Neural cell (in vitro differentiated cells): ENCODE data around the gene GPR3. TPM values are rescaled to one million over a fixed set of nuclear protein-coding genes. Genes with fewer than 3 reads are reported as not detected.

Experiments
- H2AFZ ChIP-seq: fragments of 200-600, 300-800 bp; sonication (generic), shearing (Covaris generic); 2 replicates; pipeline ENCODE4 v1.6.0; 2014; ENCODE audit warnings: low read depth, mild to moderate bottlenecking, antibody characterized with exemption, low read length, moderate library complexity
- H3F3A ChIP-seq: fragments of 200-600 bp; shearing (Covaris generic); 2 replicates; pipeline ENCODE4 v1.6.1; 2016; ENCODE audit warnings: mild to moderate bottlenecking, moderate library complexity, mixed read lengths, antibody characterized with exemption, low read length; ENCODE audit not compliant: insufficient read depth, poor library complexity, severe bottlenecking
- H3K27ac ChIP-seq: fragments of 200-600, 300-800 bp; sonication (generic), shearing (Covaris generic); 2 replicates; pipeline ENCODE4 v1.5.1; 2014; ENCODE audit warnings: mild to moderate bottlenecking, low read length, moderate library complexity
- H3K27me3 ChIP-seq: fragments of 300-800, 200-600 bp; sonication (generic), shearing (Covaris generic); 2 replicates; pipeline ENCODE4 v1.6.0; 2014; ENCODE audit warnings: mild to moderate bottlenecking, low read depth, low read length, moderate library complexity; ENCODE audit not compliant: insufficient read depth
- H3K36me3 ChIP-seq: fragments of 300-800, 200-600 bp; sonication (generic), shearing (Covaris generic); 2 replicates; pipeline ENCODE4 v1.5.1; 2014; ENCODE audit warnings: mild to moderate bottlenecking, antibody characterized with exemption, low read length, moderate library complexity; ENCODE audit not compliant: insufficient read depth
- H3K4me2 ChIP-seq: fragments of 300-800, 200-600 bp; sonication (generic), shearing (Covaris generic); 2 replicates; pipeline ENCODE4 v1.6.0; 2014; ENCODE audit warnings: mild to moderate bottlenecking, low read length
- H3K4me3 ChIP-seq: fragments of 300-800, 200-600 bp; sonication (generic), shearing (Covaris generic); 2 replicates; pipeline ENCODE4 v1.5.1; 2014; ENCODE audit warnings: mild to moderate bottlenecking, low read length, moderate library complexity
- H3K79me2 ChIP-seq: fragments of 200-600 bp; shearing (Covaris generic); replicated peaks from 2 replicates; pipeline ENCODE4 v1.6.0; 2014; ENCODE audit warnings: mild to moderate bottlenecking, low read length, moderate library complexity; ENCODE audit not compliant: insufficient read depth
- H3K9ac ChIP-seq: fragments of 300-800, 200-600 bp; sonication (generic), shearing (Covaris generic); 2 replicates; pipeline ENCODE4 v1.6.1; 2016; ENCODE audit warnings: mild to moderate bottlenecking, low read length, mixed read lengths
- H3K9me2 ChIP-seq: fragments of 200-600 bp; shearing (Covaris generic); 2 replicates; pipeline ENCODE4 v1.6.1; 2016; ENCODE audit warnings: mild to moderate bottlenecking, low read length, mixed read lengths; ENCODE audit not compliant: insufficient read depth
- H3K9me3 ChIP-seq: fragments of 200-600, 300-800 bp; sonication (generic), shearing (Covaris generic); 2 replicates; pipeline ENCODE4 v1.6.1; 2016; ENCODE audit warnings: mild to moderate bottlenecking, mixed run types, low read length, moderate library complexity, mixed read lengths
- H4K20me1 ChIP-seq: fragments of 200-600 bp; shearing (Covaris generic); 2 replicates; pipeline ENCODE4 v1.6.1; 2016; ENCODE audit warnings: mild to moderate bottlenecking, mixed run types; ENCODE audit not compliant: insufficient read depth
- CTCF ChIP-seq: fragments of 450-650 bp; IDR thresholded peaks from 2 replicates; pipeline ENCODE4 v1.5.1; 2014; ENCODE audit warnings: antibody characterized with exemption, mild to moderate bottlenecking, moderate library complexity; ENCODE audit not compliant: poor library complexity, severe bottlenecking
- EP300 ChIP-seq: fragments of 450-650 bp; conservative IDR thresholded peaks from 2 replicates; pipeline ENCODE4 v1.6.1; 2014; ENCODE audit warnings: antibody characterized with exemption, mild to moderate bottlenecking, moderate library complexity; ENCODE audit not compliant: poor library complexity, severe bottlenecking
- EZH2 ChIP-seq: fragments of 200-600, 300-800 bp; shearing (Covaris generic), sonication (generic); IDR thresholded peaks from 2 replicates; pipeline ENCODE4 v1.6.1; 2014; ENCODE audit warnings: antibody characterized with exemption, low read length, borderline replicate concordance, mild to moderate bottlenecking; ENCODE audit not compliant: insufficient read depth, poor library complexity, severe bottlenecking
- MXI1 ChIP-seq: fragments of 450-650 bp; conservative IDR thresholded peaks from 2 replicates; pipeline ENCODE4 v1.6.1; 2014; ENCODE audit warnings: antibody characterized with exemption, mild to moderate bottlenecking; ENCODE audit not compliant: poor library complexity, severe bottlenecking
- POLR2AphosphoS5 ChIP-seq: IDR thresholded peaks from 2 replicates; pipeline ENCODE4 v1.6.1; 2012
- RAD21 ChIP-seq: fragments of 450-650 bp; conservative IDR thresholded peaks from 2 replicates; pipeline ENCODE4 v1.6.1; 2014; ENCODE audit warnings: antibody characterized with exemption, mild to moderate bottlenecking, moderate library complexity
- SMC3 ChIP-seq: fragments of 450-650 bp; conservative IDR thresholded peaks from 2 replicates; pipeline ENCODE4 v1.6.1; 2014; ENCODE audit warnings: antibody characterized with exemption, mild to moderate bottlenecking, moderate library complexity; ENCODE audit not compliant: poor library complexity
- TAF1 ChIP-seq: IDR thresholded peaks from 2 replicates; pipeline ENCODE4 v1.6.1; 2012; ENCODE audit warnings: low read depth
- polyA minus RNA-seq: library from RNA; depleted of rRNA, polyadenylated mRNA; stranded (reverse); fragments of >200 nt; gene quantifications from 2 replicates; pipeline ENCODE4 v1.2.3, GENCODE V29; 2014
- polyA plus RNA-seq: library from polyadenylated mRNA; depleted of rRNA; stranded (reverse); fragments of >200 nt; gene quantifications from 2 replicates; pipeline ENCODE4 v1.2.3, GENCODE V29; 2014
- TF ChIP-seq, protein P1 (sequence below): IDR thresholded peaks from 2 replicates; pipeline ENCODE4 v1.6.1; 2012; ENCODE audit warnings: borderline replicate concordance

Gene GPR3, protein sequence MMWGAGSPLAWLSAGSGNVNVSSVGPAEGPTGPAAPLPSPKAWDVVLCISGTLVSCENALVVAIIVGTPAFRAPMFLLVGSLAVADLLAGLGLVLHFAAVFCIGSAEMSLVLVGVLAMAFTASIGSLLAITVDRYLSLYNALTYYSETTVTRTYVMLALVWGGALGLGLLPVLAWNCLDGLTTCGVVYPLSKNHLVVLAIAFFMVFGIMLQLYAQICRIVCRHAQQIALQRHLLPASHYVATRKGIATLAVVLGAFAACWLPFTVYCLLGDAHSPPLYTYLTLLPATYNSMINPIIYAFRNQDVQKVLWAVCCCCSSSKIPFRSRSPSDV
- polyA plus RNA-seq, result 0.12 and 0.54 TPM in 2 replicates
- 1.2 and 2.7 TPM in 2 replicates for polyA minus RNA-seq

- H3K9me2 ChIP-seq, result no peaks in the 10 kb centered on the region
- TF ChIP-seq EP300 (peak; percentile 48), MXI1 (peak; percentile 69), POLR2AphosphoS5 (peak; percentile 30), EZH2 (no peak), CTCF (peak; percentile 80), TAF1 (no peak), SMC3 (peak; percentile 86), RAD21 (peak; percentile 67)
- TF ChIP-seq, protein P1, sequence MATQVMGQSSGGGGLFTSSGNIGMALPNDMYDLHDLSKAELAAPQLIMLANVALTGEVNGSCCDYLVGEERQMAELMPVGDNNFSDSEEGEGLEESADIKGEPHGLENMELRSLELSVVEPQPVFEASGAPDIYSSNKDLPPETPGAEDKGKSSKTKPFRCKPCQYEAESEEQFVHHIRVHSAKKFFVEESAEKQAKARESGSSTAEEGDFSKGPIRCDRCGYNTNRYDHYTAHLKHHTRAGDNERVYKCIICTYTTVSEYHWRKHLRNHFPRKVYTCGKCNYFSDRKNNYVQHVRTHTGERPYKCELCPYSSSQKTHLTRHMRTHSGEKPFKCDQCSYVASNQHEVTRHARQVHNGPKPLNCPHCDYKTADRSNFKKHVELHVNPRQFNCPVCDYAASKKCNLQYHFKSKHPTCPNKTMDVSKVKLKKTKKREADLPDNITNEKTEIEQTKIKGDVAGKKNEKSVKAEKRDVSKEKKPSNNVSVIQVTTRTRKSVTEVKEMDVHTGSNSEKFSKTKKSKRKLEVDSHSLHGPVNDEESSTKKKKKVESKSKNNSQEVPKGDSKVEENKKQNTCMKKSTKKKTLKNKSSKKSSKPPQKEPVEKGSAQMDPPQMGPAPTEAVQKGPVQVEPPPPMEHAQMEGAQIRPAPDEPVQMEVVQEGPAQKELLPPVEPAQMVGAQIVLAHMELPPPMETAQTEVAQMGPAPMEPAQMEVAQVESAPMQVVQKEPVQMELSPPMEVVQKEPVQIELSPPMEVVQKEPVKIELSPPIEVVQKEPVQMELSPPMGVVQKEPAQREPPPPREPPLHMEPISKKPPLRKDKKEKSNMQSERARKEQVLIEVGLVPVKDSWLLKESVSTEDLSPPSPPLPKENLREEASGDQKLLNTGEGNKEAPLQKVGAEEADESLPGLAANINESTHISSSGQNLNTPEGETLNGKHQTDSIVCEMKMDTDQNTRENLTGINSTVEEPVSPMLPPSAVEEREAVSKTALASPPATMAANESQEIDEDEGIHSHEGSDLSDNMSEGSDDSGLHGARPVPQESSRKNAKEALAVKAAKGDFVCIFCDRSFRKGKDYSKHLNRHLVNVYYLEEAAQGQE, result no peak
- peak within 1 kb of the TSS; percentile 84 for H3K9ac ChIP-seq
- H3K9me3 ChIP-seq, result no peaks in the 10 kb centered on the region
- peak within 1 kb of the TSS; percentile 75 for H3K4me3 ChIP-seq
- peak within 1 kb of the TSS; percentile 67 for H3K4me2 ChIP-seq
- H3K36me3 ChIP-seq, result no peaks in the 10 kb centered on the region
- H3F3A ChIP-seq, result no peaks in the 10 kb centered on the region
- peak within 1 kb of the TSS; percentile 12 for H3K27ac ChIP-seq
- H3K27me3 ChIP-seq, result no peaks in the 10 kb centered on the region
- H4K20me1 ChIP-seq, result no peaks in the 10 kb centered on the region
- no peaks in the 10 kb centered on the region for H3K79me2 ChIP-seq
- peak within 1 kb of the TSS; percentile 51 for H2AFZ ChIP-seq
Observed at GRCh38 chr1:27392096-27392777, at the start of gene GPR3. GPR3 (plus strand) TSS chr1:27392622; CDS start chr1:27393799, 1,177 bp downstream.

GRCh38 chr1:27342778-27343638, 49.4 kb upstream of the GPR3 start:
- Histone ChIP-seq H2AFZ (no peak overlapping the region), H3F3A (no peaks in the 10 kb centered on the region), H3K4me2 (no peak overlapping the region), H3K9ac (no peak overlapping the region), H3K36me3 (no peaks in the 10 kb centered on the region), H3K79me2 (no peaks in the 10 kb centered on the region), H3K9me2 (no peaks in the 10 kb centered on the region), H3K4me3 (no peak overlapping the region), H3K27ac (no peak overlapping the region), H3K27me3 (no peaks in the 10 kb centered on the region), H3K9me3 (no peaks in the 10 kb centered on the region), H4K20me1 (no peaks in the 10 kb centered on the region)
- TF ChIP-seq, protein P1, result no peak
- TF ChIP-seq EP300 (no peak), SMC3 (no peak), RAD21 (no peak), EZH2 (no peak), MXI1 (no peak), POLR2AphosphoS5 (no peak), CTCF (no peak), TAF1 (no peak)
